Right lobe of liver (tissue), 6 donors: ENCODE data around the gene SOWAHC. TPM values are rescaled to one million over a fixed set of nuclear protein-coding genes. Genes with fewer than 3 reads are reported as not detected.

Experiments used
- ATAC-seq, 4 donors: fragments of 200-7000 bp; cut with Tn5 transposase; one replicate each; pipeline ENCODE4 v1.9.1; 2020; ENCODE audit warnings: mild to moderate bottlenecking in 4 of 4, moderate library complexity in 4 of 4
- DNase-seq, 3 donors: peaks; one replicate each; pipeline ENCODE4 v3.0.0-alpha.2; 2020
- H3K27ac ChIP-seq, 3 donors: fragments of 200-600 bp; one replicate each; pipeline ENCODE4 v1.8.0; 2022
- H3K27me3 ChIP-seq, 2 donors: fragments of 200-600 bp; one replicate each; pipeline ENCODE4 v1.8.0; 2022
- H3K36me3 ChIP-seq, 4 donors: fragments of 200-600 bp; sonication (generic) in 1 of 4; one replicate each; pipeline versions ENCODE4 v1.5.1 to v1.8.0; 2017 to 2022; ENCODE audit warnings: control low read depth in 1 of 4
- H3K4me1 ChIP-seq, 4 donors: fragments of 200-600 bp; sonication (generic) in 1 of 4; one replicate each; pipeline versions ENCODE4 v1.5.1 to v1.8.0; 2017 to 2022; ENCODE audit warnings: control low read depth in 1 of 4
- H3K4me3 ChIP-seq, 3 donors: fragments of 200-600 bp; one replicate each; pipeline ENCODE4 v1.8.0; 2022
- H3K9me3 ChIP-seq, 4 donors: fragments of 200-600 bp; sonication (generic) in 1 of 4; one replicate each; pipeline versions ENCODE4 v1.5.1 to v1.8.0; 2017 to 2022; ENCODE audit warnings: control low read depth in 1 of 4
- CTCF ChIP-seq, 4 donors: fragments of 200-600 bp in 3 of 4; fragments of 450-650 bp in 1 of 4; IDR thresholded peaks; one replicate each; pipeline versions ENCODE4 v1.5.1 to v1.8.0; 2016 to 2022; ENCODE audit warnings: antibody characterized with exemption in 4 of 4, mild to moderate bottlenecking in 2 of 4
- POLR2A ChIP-seq: fragments of 450-650 bp; IDR thresholded peaks from one replicate; pipeline ENCODE4 v1.6.1; 2017; ENCODE audit warnings: antibody characterized with exemption, mild to moderate bottlenecking
- WGBS: methylation state at CpG from one replicate; pipeline ENCODE4 v1.1.6; 2018; ENCODE audit warnings: low coverage, low lambda C conversion rate; ENCODE audit not compliant: insufficient coverage; ENCODE audit errors: missing lambda C conversion rate; 5-methylcytosine and 5-hydroxymethylcytosine counted together
- intact Hi-C, 2 donors: fragments of 100-400 bp; cut with DNase I; formaldehyde crosslinking; loops; one replicate each; pipeline versions ENCODE4 v1.11.2 to v1.14.1; 2022
- total RNA-seq, 6 experiments: library from RNA; depleted of rRNA in 2 of 6; stranded (reverse); fragments of >200 nt in 2 of 6; fragmentation: NEBNext Ultra II Directional in 3 of 6; extraction: Animal tissue kit (Norgen Biotek cat#: 25700) in 3 of 6; gene quantifications; one replicate each; pipeline versions ENCODE4 v1.1.0 to v1.2.4, GENCODE V29; 2016 to 2023
- donor health status: DM: no; HTN: yes; CAD: no.
- donor health status: DM: no; HTN: no; CAD: no.
- donor health status: DM: no; HTN: no; CAD: no.
- donor health status: DM: no; HTN: yes; CAD: no.
- donor health status: DM: no; HTN: yes; CAD: no.

Gene SOWAHC
- total RNA-seq, 6 experiments from 2014 or later: 13.0 to 55.1 (median 34.4) TPM

GRCh38 chr2:109644571-109645275, 30.6 kb downstream of the SOWAHC start:
- H3K4me1 ChIP-seq: peaks cover 0 to 23% (median 8%) of the 10 kb centered on the region in 4 donors
- peak overlapping the region in 1 of 3 donors; percentile 14 for H3K4me3 ChIP-seq
- 9% methylated on average over 9 of the region's 12 CpGs for WGBS
- peak; percentile 76 to 92 (median 88) for DNase-seq
- no peaks in the 10 kb centered on the region for H3K27me3 ChIP-seq
- TF ChIP-seq POLR2A (peak; percentile 88), CTCF (IDR thresholded peaks at IDR 0.05) (no peak)
- H3K9me3 ChIP-seq: no peaks in the 10 kb centered on the region
- intact Hi-C loops: no loop called here
- H3K36me3 ChIP-seq: no peaks in the 10 kb centered on the region
- peak; percentile 92 to 96 (median 96) for ATAC-seq
- peak overlapping the region; percentile 84 to 96 (median 91) for H3K27ac ChIP-seq

- DNase-seq (no peak), ATAC-seq (no peak)
- H3K27ac ChIP-seq: peak overlapping the region; percentile 84 to 96 (median 91)
- no peaks in the 10 kb centered on the region for H3K36me3 ChIP-seq
- intact Hi-C loops: no loop called here
- H3K4me1 ChIP-seq: peaks cover 0 to 23% (median 8%) of the 10 kb centered on the region in 4 donors
- 89% methylated on average over 7 of the region's 14 CpGs for WGBS
- no peaks in the 10 kb centered on the region for H3K9me3 ChIP-seq
- H3K4me3 ChIP-seq: no peak overlapping the region
- no peaks in the 10 kb centered on the region for H3K27me3 ChIP-seq
- TF ChIP-seq CTCF (IDR thresholded peaks at IDR 0.05): no peak
- no peak for TF ChIP-seq POLR2A
Observed at GRCh38 chr2:109645412-109646184, 31.4 kb downstream of the SOWAHC start.

- DNase-seq: no peak
- no peak for ATAC-seq
- 92% methylated on average over 8 of the region's 8 CpGs for WGBS
- no peaks in the 10 kb centered on the region for H3K9me3 ChIP-seq
- peaks cover 0 to 23% (median 8%) of the 10 kb centered on the region in 4 donors for H3K4me1 ChIP-seq
- no peak overlapping the region for H3K4me3 ChIP-seq
- no peaks in the 10 kb centered on the region for H3K36me3 ChIP-seq
- H3K27ac ChIP-seq: no peak overlapping the region
- no peaks in the 10 kb centered on the region for H3K27me3 ChIP-seq
- intact Hi-C loops: no loop called here
- TF ChIP-seq POLR2A (no peak), CTCF (IDR thresholded peaks at IDR 0.05) (no peak)
Observed at GRCh38 chr2:109646961-109647360, 32.8 kb downstream of the SOWAHC start.

GRCh38 chr2:109647636-109648035, 33.5 kb downstream of the SOWAHC start:
- H3K27ac ChIP-seq: no peak overlapping the region
- no peak overlapping the region for H3K4me3 ChIP-seq
- WGBS: 100% methylated on average over 2 of the region's 7 CpGs
- DNase-seq (no peak), ATAC-seq (no peak)
- no peaks in the 10 kb centered on the region for H3K27me3 ChIP-seq
- no peaks in the 10 kb centered on the region for H3K9me3 ChIP-seq
- intact Hi-C loops: no loop called here
- peaks cover 0 to 23% (median 8%) of the 10 kb centered on the region in 4 donors for H3K4me1 ChIP-seq
- no peaks in the 10 kb centered on the region for H3K36me3 ChIP-seq
- TF ChIP-seq CTCF (IDR thresholded peaks at IDR 0.05): no peak
- no peak for TF ChIP-seq POLR2A
